GM12878 (cell line): Measurements from ENCODE around the gene RAPGEF6. TPM values are rescaled to one million over a fixed set of nuclear protein-coding genes. Genes with fewer than 3 reads are reported as not detected.

Experiments used
- ATAC-seq: fragments of 200-7000 bp; cut with Tn5 transposase; 3 replicates; pipeline ENCODE4 v1.9.1; 2020; ENCODE audit warnings: mild to moderate bottlenecking, moderate library complexity
- BruUV-seq: library from RNA; stranded (reverse); fragments of 400-500 nt; replicated peaks from 2 replicates; lab custom pipeline; 2021; lab: Mats Ljungman, UMichigan
- CTCF ChIA-PET: fragments of 300-600 bp; sonication (Branson Sonifier 250); formaldehyde crosslinking; extraction: SDS; loops from one replicate; lab custom pipeline; 2021; ENCODE audit warnings: inconsistent platforms; lab: Yijun Ruan, JAX
- POLR2A ChIA-PET: fragments of 350-600 bp; formaldehyde crosslinking; extraction: SDS; loops from one replicate; lab custom pipeline; 2021; ENCODE audit warnings: inconsistent platforms; lab: Charles Lee
- RAD21 ChIA-PET: fragments of 300-600 bp; sonication (Branson Sonifier 250); formaldehyde crosslinking; loops from one replicate; lab custom pipeline; 2023; ENCODE audit warnings: antibody characterized with exemption; ENCODE audit not compliant: unreplicated experiment; lab: Charles Lee
- SMC1A ChIA-PET: fragments of 300-600 bp; sonication (Branson Sonifier 250); formaldehyde crosslinking; loops from one replicate; lab custom pipeline; 2023; ENCODE audit not compliant: unreplicated experiment, uncharacterized antibody; lab: Charles Lee
- DNase-seq: peaks from one replicate; pipeline ENCODE4 v3.0.0-alpha.2; 2011; ENCODE audit warnings: low read depth, low spot score
- FAIRE-seq: peaks from 3 replicates; lab custom pipeline; 2011; peaks lifted over from hg19 to GRCh38; lab: Jason Lieb, UNC
- H2AFZ ChIP-seq: 2 replicates; pipeline ENCODE4 v1.6.0; 2011; ENCODE audit warnings: low read depth, low read length, control low read depth; ENCODE audit not compliant: control insufficient read depth
- H3K27ac ChIP-seq: 2 replicates; pipeline ENCODE4 v1.5.1; 2011; ENCODE audit warnings: control low read depth; ENCODE audit not compliant: control insufficient read depth, insufficient read depth
- H3K27me3 ChIP-seq, 2 experiments: replicated peaks in 1 of 2; 2 replicates each; pipeline versions ENCODE4 v1.6.0 to v1.6.1; 2011; ENCODE audit warnings: low read length in 1 of 2; ENCODE audit not compliant: control insufficient read depth in 2 of 2, insufficient read depth in 2 of 2
- H3K36me3 ChIP-seq, 2 experiments: 2 replicates each; pipeline ENCODE4 v1.5.1; 2011; ENCODE audit warnings: low read length in 1 of 2; ENCODE audit not compliant: control insufficient read depth in 2 of 2, insufficient read depth in 2 of 2
- H3K4me1 ChIP-seq: 2 replicates; pipeline ENCODE4 v1.6.1; 2011; ENCODE audit warnings: mild to moderate bottlenecking, low read length, moderate library complexity, mixed read lengths; ENCODE audit not compliant: control insufficient read depth, insufficient read depth
- H3K4me2 ChIP-seq: 2 replicates; pipeline ENCODE4 v1.6.0; 2011; ENCODE audit warnings: control low read depth; ENCODE audit not compliant: control insufficient read depth, insufficient read depth
- H3K4me3 ChIP-seq: fragments of 200-600 bp; sonication (generic); 2 replicates; pipeline ENCODE4 v1.5.1; 2016
- H3K79me2 ChIP-seq: 2 replicates; pipeline ENCODE4 v1.6.0; 2011; ENCODE audit warnings: low read length; ENCODE audit not compliant: control insufficient read depth, insufficient read depth
- H3K9ac ChIP-seq: 2 replicates; pipeline ENCODE4 v1.8.0; 2011; ENCODE audit warnings: low read length, control low read depth, mixed read lengths; ENCODE audit not compliant: control insufficient read depth, insufficient read depth
- H3K9me3 ChIP-seq: replicated peaks from 3 replicates; pipeline ENCODE4 v1.5.1; 2011; ENCODE audit warnings: mild to moderate bottlenecking, low read length; ENCODE audit not compliant: control insufficient read depth, insufficient read depth
- H4K20me1 ChIP-seq: 2 replicates; pipeline ENCODE4 v1.6.0; 2011; ENCODE audit not compliant: control insufficient read depth, insufficient read depth
- BHLHE40 ChIP-seq, 2 experiments: fragments of 450-650 bp in 1 of 2; IDR thresholded peaks; 2 replicates each; pipeline ENCODE4 v1.6.1; 2011 to 2017; ENCODE audit warnings: low read depth in 2 of 2, borderline replicate concordance in 1 of 2, improper control_type of control experiment in 1 of 2, low read length in 1 of 2, mild to moderate bottlenecking in 1 of 2
- MTA2 ChIP-seq: fragments of 450-650 bp; IDR thresholded peaks from 2 replicates; pipeline ENCODE4 v1.6.1; 2016; ENCODE audit warnings: low read depth, mild to moderate bottlenecking, moderate library complexity
- NBN ChIP-seq: fragments of 450-650 bp; IDR thresholded peaks from 2 replicates; pipeline ENCODE4 v1.6.1; 2016
- NFIC ChIP-seq: IDR thresholded peaks from 2 replicates; pipeline ENCODE4 v1.6.1; 2012; ENCODE audit warnings: low read depth, mild to moderate bottlenecking, inconsistent platforms, low read length, moderate library complexity
- NR2C1 ChIP-seq: fragments of 450-650 bp; IDR thresholded peaks from 2 replicates; pipeline ENCODE4 v1.6.1; 2017; ENCODE audit warnings: antibody characterized with exemption, mild to moderate bottlenecking, moderate library complexity
- RELA ChIP-seq: fragments of 450-650 bp; IDR thresholded peaks from 2 replicates; pipeline ENCODE4 v1.8.0; 2014; ENCODE audit warnings: borderline replicate concordance; ENCODE audit not compliant: partially characterized antibody
- SREBF1 ChIP-seq: IDR thresholded peaks from 2 replicates; pipeline ENCODE4 v1.6.1; 2012; ENCODE audit warnings: mild to moderate bottlenecking, low read length
- ZBED1 ChIP-seq: IDR thresholded peaks from 2 replicates; pipeline ENCODE4 v1.6.1; 2016; ENCODE audit warnings: borderline replicate concordance
- ZNF274 ChIP-seq: IDR thresholded peaks from one replicate; pipeline ENCODE4 v1.8.0; 2011; ENCODE audit not compliant: insufficient read length, insufficient read depth
- WGBS: methylation state at CpG from one replicate; pipeline ENCODE4 v1.1.6; 2016; ENCODE audit warnings: low lambda C conversion rate; ENCODE audit not compliant: insufficient replicate concordance, insufficient coverage; ENCODE audit errors: missing lambda C conversion rate; 5-methylcytosine and 5-hydroxymethylcytosine counted together
- in situ Hi-C: fragments of 300-500 bp; cut with MboI; formaldehyde crosslinking; loops from 9 replicates; pipeline ENCODE4 v1.14.3; 2018; ENCODE audit warnings: mixed read lengths
- intact Hi-C: fragments of 100-400 bp; cut with micrococcal nuclease; formaldehyde crosslinking; loops from one replicate; pipeline ENCODE4 v1.14.2; 2022; ENCODE audit not compliant: unreplicated experiment
- polyA plus RNA-seq, 11 experiments: library from polyadenylated mRNA; depleted of rRNA in 4 of 11; unstranded in 6 of 11; stranded (reverse) in 5 of 11; fragments of >200 nt; fragmentation: Nextera tagmentation in 4 of 11; fragmentation: Illumina TruSeq in 1 of 11; extraction: Ambion mirVana in 4 of 11; extraction: Trizol in 1 of 11; gene quantifications; 1 replicate in 1 of 11; 2 replicates in 10 of 11; pipeline versions ENCODE4 v1.2.1 to v1.2.3, GENCODE V29; 2011 to 2016; ENCODE audit warnings: inconsistent platforms in 2 of 11, missing spikeins in 2 of 11, low read depth in 1 of 11
- total RNA-seq, 4 experiments: library from RNA; depleted of rRNA in 3 of 4; stranded (reverse); fragments of >200 nt in 3 of 4; fragmentation: Illumina TruSeq in 1 of 4; extraction: Trizol in 1 of 4; gene quantifications; 2 replicates each; pipeline versions ENCODE4 v1.2.1 to v1.2.3, GENCODE V29; 2013 to 2021
- TF ChIP-seq, protein P1 (sequence below): fragments of 450-650 bp; IDR thresholded peaks from 2 replicates; pipeline ENCODE4 v1.6.1; 2018; ENCODE audit warnings: borderline replicate concordance, mild to moderate bottlenecking; ENCODE audit not compliant: partially characterized antibody
- TF ChIP-seq, protein P2 (sequence below): fragments of 450-650 bp; IDR thresholded peaks from 2 replicates; pipeline ENCODE4 v1.6.1; 2017; ENCODE audit warnings: mild to moderate bottlenecking, moderate library complexity
- TF ChIP-seq, protein P3 (sequence below): fragments of 450-650 bp; IDR thresholded peaks from 2 replicates; pipeline ENCODE4 v1.6.1; 2017; ENCODE audit warnings: mild to moderate bottlenecking, low read depth, inconsistent platforms; ENCODE audit not compliant: poor library complexity, severe bottlenecking

Gene RAPGEF6
- total and polyA plus RNA-seq, 10 of the 15 experiments (the other 5 are each of a cell fraction or from before 2014, with no cell fraction given), result 2.9 to 24.0 (median 14.2) TPM

DNA sequence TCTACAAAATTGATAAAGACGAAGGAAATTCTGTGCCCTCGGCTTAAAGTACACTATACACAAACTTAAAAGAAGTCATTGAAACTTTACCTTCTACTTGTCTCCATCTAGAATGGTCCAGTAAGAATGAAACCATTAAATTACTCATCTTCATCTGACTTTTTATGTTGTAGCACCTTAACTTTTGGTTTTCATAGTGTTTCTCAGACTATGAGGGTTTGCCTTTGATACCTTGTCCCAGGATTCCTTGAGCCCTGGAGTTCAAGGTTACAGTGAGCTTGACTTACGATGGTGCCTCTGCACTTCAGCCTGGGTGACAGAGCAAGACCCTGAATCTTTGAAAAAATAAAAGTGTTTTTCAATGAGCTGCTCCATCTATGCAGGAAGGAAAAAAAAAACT, 239.0 kb downstream of the RAPGEF6 start (continued):
- TF ChIP-seq, protein P1, sequence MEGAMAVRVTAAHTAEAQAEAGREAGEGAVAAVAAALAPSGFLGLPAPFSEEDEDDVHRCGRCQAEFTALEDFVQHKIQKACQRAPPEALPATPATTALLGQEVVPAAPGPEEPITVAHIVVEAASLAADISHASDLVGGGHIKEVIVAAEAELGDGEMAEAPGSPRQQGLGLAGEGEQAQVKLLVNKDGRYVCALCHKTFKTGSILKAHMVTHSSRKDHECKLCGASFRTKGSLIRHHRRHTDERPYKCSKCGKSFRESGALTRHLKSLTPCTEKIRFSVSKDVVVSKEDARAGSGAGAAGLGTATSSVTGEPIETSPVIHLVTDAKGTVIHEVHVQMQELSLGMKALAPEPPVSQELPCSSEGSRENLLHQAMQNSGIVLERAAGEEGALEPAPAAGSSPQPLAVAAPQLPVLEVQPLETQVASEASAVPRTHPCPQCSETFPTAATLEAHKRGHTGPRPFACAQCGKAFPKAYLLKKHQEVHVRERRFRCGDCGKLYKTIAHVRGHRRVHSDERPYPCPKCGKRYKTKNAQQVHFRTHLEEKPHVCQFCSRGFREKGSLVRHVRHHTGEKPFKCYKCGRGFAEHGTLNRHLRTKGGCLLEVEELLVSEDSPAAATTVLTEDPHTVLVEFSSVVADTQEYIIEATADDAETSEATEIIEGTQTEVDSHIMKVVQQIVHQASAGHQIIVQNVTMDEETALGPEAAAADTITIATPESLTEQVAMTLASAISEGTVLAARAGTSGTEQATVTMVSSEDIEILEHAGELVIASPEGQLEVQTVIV, result no peak
- peak; percentile 82 for TF ChIP-seq NFIC
- peak; percentile 46; the same call in 1 of the 2 replicates for TF ChIP-seq NBN

DNA sequence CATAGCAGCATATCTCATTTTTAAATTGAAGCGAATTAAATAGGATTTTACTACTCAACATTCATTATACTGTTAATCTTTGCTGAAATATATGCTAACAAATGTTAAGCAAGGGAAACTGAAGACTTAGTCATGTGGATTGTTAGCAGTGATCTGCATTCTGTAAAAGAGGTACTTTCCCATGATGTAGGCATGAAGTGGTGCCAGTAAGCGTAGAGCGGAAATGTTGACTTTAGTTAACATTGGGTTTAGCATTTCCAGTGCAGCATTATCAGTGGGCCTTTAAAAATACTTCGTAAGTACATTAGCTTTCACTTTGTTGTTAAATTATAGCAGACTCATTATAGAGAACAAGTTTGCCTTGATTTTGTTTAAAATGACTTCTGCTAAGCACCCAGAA, 240.9 kb downstream of the RAPGEF6 start:
- peaks cover 9% of the 10 kb centered on the region for H3K79me2 ChIP-seq
- 0% methylated on average over 4 of the region's 4 CpGs for WGBS
- BruUV-seq, result TSS peak; percentile 11
- H4K20me1 ChIP-seq, result no peaks in the 10 kb centered on the region
- intact Hi-C loops, result loop anchor here (2.0 kb wide), 1 partner anchor 23 kb away; no protein-coding TSS in a partner anchor
- FAIRE-seq, result no peak
- H3K27me3 ChIP-seq, result no peaks in the 10 kb centered on the region
- ChIA-PET POLR2A (interaction anchor here (0.6 to 2.5 kb wide), 5 partner anchors 9 to 306 kb away, joined by 3 to 8 read pairs (median 4); no protein-coding TSS in a partner anchor), CTCF (interaction anchor here (0.6 to 1.6 kb wide), 5 partner anchors 12 to 669 kb away, joined by 3 to 8 read pairs (median 4); no protein-coding TSS in a partner anchor), RAD21 (interaction anchor here (0.5 to 4.4 kb wide), 11 partner anchors 9 to 226 kb away, joined by 3 to 29 read pairs (median 4); no protein-coding TSS in a partner anchor), SMC1A (interaction anchor here (0.9 to 4.1 kb wide), 7 partner anchors 11 to 164 kb away, joined by 3 to 42 read pairs (median 5); partner anchors contain the start of gene CDC42SE2)
- peaks cover 29% of the 10 kb centered on the region for H3K4me1 ChIP-seq
- no peak overlapping the region for H2AFZ ChIP-seq
- 0 out of 2 replicates have a peak overlapping the region, but pooled peaks have one; percentile 23 for H3K4me2 ChIP-seq
- no peak overlapping the region for H3K4me3 ChIP-seq
- H3K27ac ChIP-seq, result peak overlapping the region; percentile 55
- in situ Hi-C loops, result no loop called here
- DNase-seq, result peak; percentile 66
- H3K9me3 ChIP-seq, result no peaks in the 10 kb centered on the region
- peak; percentile 84 for ATAC-seq
- H3K9ac ChIP-seq, result no peak overlapping the region
- H3K36me3 ChIP-seq, result peaks cover 8 to 29% of the 10 kb centered on the region in 2 experiments
- TF ChIP-seq BHLHE40 (IDR thresholded peaks at IDR 0.05; ENCODE audit: borderline replicate concordance in 1 of 2, low read depth in 2 of 2, low read length in 1 of 2), result no peak; a peak in 1 of 4 replicates
- TF ChIP-seq, protein P2, sequence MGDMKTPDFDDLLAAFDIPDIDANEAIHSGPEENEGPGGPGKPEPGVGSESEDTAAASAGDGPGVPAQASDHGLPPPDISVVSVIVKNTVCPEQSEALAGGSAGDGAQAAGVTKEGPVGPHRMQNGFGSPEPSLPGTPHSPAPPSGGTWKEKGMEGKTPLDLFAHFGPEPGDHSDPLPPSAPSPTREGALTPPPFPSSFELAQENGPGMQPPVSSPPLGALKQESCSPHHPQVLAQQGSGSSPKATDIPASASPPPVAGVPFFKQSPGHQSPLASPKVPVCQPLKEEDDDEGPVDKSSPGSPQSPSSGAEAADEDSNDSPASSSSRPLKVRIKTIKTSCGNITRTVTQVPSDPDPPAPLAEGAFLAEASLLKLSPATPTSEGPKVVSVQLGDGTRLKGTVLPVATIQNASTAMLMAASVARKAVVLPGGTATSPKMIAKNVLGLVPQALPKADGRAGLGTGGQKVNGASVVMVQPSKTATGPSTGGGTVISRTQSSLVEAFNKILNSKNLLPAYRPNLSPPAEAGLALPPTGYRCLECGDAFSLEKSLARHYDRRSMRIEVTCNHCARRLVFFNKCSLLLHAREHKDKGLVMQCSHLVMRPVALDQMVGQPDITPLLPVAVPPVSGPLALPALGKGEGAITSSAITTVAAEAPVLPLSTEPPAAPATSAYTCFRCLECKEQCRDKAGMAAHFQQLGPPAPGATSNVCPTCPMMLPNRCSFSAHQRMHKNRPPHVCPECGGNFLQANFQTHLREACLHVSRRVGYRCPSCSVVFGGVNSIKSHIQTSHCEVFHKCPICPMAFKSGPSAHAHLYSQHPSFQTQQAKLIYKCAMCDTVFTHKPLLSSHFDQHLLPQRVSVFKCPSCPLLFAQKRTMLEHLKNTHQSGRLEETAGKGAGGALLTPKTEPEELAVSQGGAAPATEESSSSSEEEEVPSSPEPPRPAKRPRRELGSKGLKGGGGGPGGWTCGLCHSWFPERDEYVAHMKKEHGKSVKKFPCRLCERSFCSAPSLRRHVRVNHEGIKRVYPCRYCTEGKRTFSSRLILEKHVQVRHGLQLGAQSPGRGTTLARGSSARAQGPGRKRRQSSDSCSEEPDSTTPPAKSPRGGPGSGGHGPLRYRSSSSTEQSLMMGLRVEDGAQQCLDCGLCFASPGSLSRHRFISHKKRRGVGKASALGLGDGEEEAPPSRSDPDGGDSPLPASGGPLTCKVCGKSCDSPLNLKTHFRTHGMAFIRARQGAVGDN, result peak; percentile 71
- peak; percentile 79 for TF ChIP-seq RELA
- 0 out of 2 replicates have a peak, but pooled peaks have one; percentile 26 for TF ChIP-seq ZBED1
- no peak for TF ChIP-seq NR2C1
- TF ChIP-seq, protein P3, sequence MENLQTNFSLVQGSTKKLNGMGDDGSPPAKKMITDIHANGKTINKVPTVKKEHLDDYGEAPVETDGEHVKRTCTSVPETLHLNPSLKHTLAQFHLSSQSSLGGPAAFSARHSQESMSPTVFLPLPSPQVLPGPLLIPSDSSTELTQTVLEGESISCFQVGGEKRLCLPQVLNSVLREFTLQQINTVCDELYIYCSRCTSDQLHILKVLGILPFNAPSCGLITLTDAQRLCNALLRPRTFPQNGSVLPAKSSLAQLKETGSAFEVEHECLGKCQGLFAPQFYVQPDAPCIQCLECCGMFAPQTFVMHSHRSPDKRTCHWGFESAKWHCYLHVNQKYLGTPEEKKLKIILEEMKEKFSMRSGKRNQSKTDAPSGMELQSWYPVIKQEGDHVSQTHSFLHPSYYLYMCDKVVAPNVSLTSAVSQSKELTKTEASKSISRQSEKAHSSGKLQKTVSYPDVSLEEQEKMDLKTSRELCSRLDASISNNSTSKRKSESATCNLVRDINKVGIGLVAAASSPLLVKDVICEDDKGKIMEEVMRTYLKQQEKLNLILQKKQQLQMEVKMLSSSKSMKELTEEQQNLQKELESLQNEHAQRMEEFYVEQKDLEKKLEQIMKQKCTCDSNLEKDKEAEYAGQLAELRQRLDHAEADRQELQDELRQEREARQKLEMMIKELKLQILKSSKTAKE, result no peak
- TF ChIP-seq ZNF274, result no peak
- no peak for TF ChIP-seq SREBF1
- TF ChIP-seq MTA2, result no peak
